Adipocyte (in vitro differentiated cells): ENCODE results near the gene WNT4.

Experiments used
- DNase-seq: peaks from one replicate; pipeline ENCODE4 v3.0.0-alpha.2; 2015; ENCODE audit warnings: low read depth
- H3K27me3 ChIP-seq: replicated peaks from 2 replicates; pipeline ENCODE4 v1.7.0; 2013; ENCODE audit warnings: mild to moderate bottlenecking, low read length, moderate library complexity; ENCODE audit not compliant: control insufficient read depth, insufficient read depth
- H3K36me3 ChIP-seq: 2 replicates; pipeline ENCODE4 v1.7.0; 2013; ENCODE audit warnings: low read length, mild to moderate bottlenecking, moderate library complexity; ENCODE audit not compliant: control insufficient read depth, insufficient read depth, severe bottlenecking
- H3K4me1 ChIP-seq: 2 replicates; pipeline ENCODE4 v1.7.0; 2013; ENCODE audit warnings: mild to moderate bottlenecking, low read length, moderate library complexity; ENCODE audit not compliant: control insufficient read depth, insufficient read depth
- H3K4me3 ChIP-seq: 2 replicates; pipeline ENCODE4 v1.7.0; 2013; ENCODE audit warnings: mild to moderate bottlenecking, low read length, moderate library complexity
- H3K9ac ChIP-seq: 2 replicates; pipeline ENCODE4 v1.7.0; 2013; ENCODE audit warnings: mild to moderate bottlenecking, low read length, moderate library complexity
- H3K9me3 ChIP-seq: 2 replicates; pipeline ENCODE4 v1.7.0; 2013; ENCODE audit warnings: mild to moderate bottlenecking, low read length, moderate library complexity; ENCODE audit not compliant: control insufficient read depth

WNT4 gene

GRCh38 chr1:22115286-22115685, 27.6 kb downstream of the WNT4 start:
- Histone ChIP-seq H3K9me3 (no peaks in the 10 kb centered on the region), H3K9ac (no peak overlapping the region), H3K36me3 (peaks cover 37% of the 10 kb centered on the region), H3K4me1 (peaks cover 19% of the 10 kb centered on the region), H3K27me3 (no peaks in the 10 kb centered on the region), H3K4me3 (no peak overlapping the region)
- no peak for DNase-seq

GRCh38 chr1:22114083-22115012, 28.5 kb downstream of the WNT4 start:
- Histone ChIP-seq H3K36me3 (peaks cover 36% of the 10 kb centered on the region), H3K27me3 (no peaks in the 10 kb centered on the region), H3K9ac (no peak overlapping the region), H3K4me3 (no peak overlapping the region), H3K9me3 (no peaks in the 10 kb centered on the region), H3K4me1 (peaks cover 19% of the 10 kb centered on the region)
- no peak for DNase-seq

DNA sequence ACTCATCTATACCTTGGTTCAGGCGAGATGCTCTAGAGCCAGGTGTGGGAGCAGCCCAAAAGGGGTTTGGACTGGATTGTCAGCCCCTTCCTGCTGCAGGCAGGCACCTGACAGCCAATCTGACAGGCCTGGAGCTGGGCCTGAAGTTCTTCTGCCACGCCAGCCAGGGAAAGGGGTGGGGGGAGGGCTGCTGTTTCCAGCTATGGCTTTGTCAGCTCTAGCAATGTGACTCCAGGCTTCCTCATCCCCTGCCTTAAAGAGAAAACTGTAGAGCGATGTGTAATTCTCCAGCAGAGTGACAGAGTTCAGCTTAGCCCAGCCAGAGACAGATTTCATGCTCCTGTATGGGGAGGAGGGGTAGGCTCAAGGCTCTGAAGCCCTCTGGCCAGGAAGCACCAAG, 30.3 kb downstream of the WNT4 start:
- Histone ChIP-seq H3K4me1 (peaks cover 28% of the 10 kb centered on the region), H3K36me3 (peaks cover 34% of the 10 kb centered on the region), H3K9me3 (no peaks in the 10 kb centered on the region), H3K27me3 (no peaks in the 10 kb centered on the region), H3K4me3 (no peak overlapping the region), H3K9ac (no peak overlapping the region)
- DNase-seq: no peak

- Histone ChIP-seq H3K9ac (no peak overlapping the region), H3K36me3 (peaks cover 34% of the 10 kb centered on the region), H3K9me3 (no peaks in the 10 kb centered on the region), H3K4me3 (no peak overlapping the region), H3K27me3 (no peaks in the 10 kb centered on the region), H3K4me1 (peaks cover 28% of the 10 kb centered on the region)
- DNase-seq: no peak
Observed at GRCh38 chr1:22111620-22112019, 31.3 kb downstream of the WNT4 start.

GRCh38 chr1:22111115-22111514, 31.8 kb downstream of the WNT4 start:
- H3K4me1 ChIP-seq: peaks cover 28% of the 10 kb centered on the region
- H3K27me3 ChIP-seq: no peaks in the 10 kb centered on the region
- no peak overlapping the region for H3K4me3 ChIP-seq
- peaks cover 34% of the 10 kb centered on the region for H3K36me3 ChIP-seq
- no peak for DNase-seq
- H3K9me3 ChIP-seq: no peaks in the 10 kb centered on the region
- H3K9ac ChIP-seq: no peak overlapping the region

GRCh38 chr1:22110016-22110415, 32.9 kb downstream of the WNT4 start:
- no peak overlapping the region for H3K9ac ChIP-seq
- peaks cover 28% of the 10 kb centered on the region for H3K4me1 ChIP-seq
- peaks cover 41% of the 10 kb centered on the region for H3K36me3 ChIP-seq
- no peak for DNase-seq
- H3K27me3 ChIP-seq: no peaks in the 10 kb centered on the region
- no peak overlapping the region for H3K4me3 ChIP-seq
- H3K9me3 ChIP-seq: no peaks in the 10 kb centered on the region

GRCh38 chr1:22108339-22109105, 34.4 kb downstream of the WNT4 start:
- no peaks in the 10 kb centered on the region for H3K27me3 ChIP-seq
- no peak overlapping the region for H3K9ac ChIP-seq
- no peaks in the 10 kb centered on the region for H3K9me3 ChIP-seq
- no peak for DNase-seq
- peaks cover 42% of the 10 kb centered on the region for H3K36me3 ChIP-seq
- no peak overlapping the region for H3K4me3 ChIP-seq
- H3K4me1 ChIP-seq: peaks cover 17% of the 10 kb centered on the region

DNA sequence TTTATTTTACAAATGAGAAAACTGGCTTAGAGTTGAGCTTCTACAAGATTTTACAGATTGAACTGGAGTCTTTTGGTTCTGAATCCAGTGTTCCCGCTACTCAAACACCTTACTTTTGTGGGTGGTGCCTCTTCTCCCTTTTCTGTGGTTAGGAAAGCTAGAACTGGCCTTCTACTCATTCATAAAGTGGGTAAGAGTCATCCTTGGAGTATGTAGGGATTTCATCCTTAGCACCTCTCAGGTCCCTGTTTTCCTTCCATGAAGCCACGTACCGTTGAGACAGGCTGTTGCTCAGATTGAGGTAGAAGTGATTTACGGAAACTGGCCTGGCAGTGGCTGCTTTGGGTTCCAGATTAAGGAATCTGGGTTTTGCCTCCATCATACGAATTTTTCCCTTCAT, 35.8 kb downstream of the WNT4 start:
- Histone ChIP-seq H3K27me3 (no peaks in the 10 kb centered on the region), H3K9ac (no peak overlapping the region), H3K9me3 (no peaks in the 10 kb centered on the region), H3K36me3 (peaks cover 42% of the 10 kb centered on the region), H3K4me1 (peaks cover 17% of the 10 kb centered on the region), H3K4me3 (no peak overlapping the region)
- no peak for DNase-seq

DNA sequence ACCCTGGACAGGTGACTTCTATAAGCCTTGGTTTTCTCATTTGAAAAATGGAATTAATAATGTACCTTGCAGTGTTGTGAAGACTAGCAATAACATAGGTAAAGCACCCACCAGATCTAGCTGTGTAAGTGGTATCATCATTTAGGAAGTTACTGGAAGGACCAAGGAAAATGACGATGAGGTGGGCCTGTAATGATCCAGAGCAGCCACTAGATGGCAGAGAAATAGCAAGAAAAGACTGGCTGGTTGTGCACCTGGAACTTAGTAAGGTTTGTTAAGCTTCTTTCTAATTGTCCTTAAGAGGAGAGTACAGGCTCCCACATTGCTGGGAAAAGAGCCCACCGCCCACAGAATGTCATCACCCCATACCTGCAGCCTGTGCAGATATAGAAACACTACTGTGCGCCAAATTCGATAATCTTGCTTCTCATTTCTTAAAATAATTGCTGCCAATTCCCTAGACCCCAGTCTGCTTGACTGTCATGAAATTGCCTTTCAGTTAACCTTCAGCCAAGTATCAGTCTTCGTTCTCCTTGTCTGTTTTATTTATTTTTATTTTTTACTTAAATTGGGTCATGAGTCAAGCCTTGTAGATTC, 37.2 kb downstream of the WNT4 start:
- Histone ChIP-seq H3K27me3 (no peaks in the 10 kb centered on the region), H3K4me3 (no peak overlapping the region), H3K4me1 (peaks cover 9% of the 10 kb centered on the region), H3K36me3 (peaks cover 44% of the 10 kb centered on the region), H3K9ac (no peak overlapping the region), H3K9me3 (no peaks in the 10 kb centered on the region)
- DNase-seq: peak; percentile 79

DNA sequence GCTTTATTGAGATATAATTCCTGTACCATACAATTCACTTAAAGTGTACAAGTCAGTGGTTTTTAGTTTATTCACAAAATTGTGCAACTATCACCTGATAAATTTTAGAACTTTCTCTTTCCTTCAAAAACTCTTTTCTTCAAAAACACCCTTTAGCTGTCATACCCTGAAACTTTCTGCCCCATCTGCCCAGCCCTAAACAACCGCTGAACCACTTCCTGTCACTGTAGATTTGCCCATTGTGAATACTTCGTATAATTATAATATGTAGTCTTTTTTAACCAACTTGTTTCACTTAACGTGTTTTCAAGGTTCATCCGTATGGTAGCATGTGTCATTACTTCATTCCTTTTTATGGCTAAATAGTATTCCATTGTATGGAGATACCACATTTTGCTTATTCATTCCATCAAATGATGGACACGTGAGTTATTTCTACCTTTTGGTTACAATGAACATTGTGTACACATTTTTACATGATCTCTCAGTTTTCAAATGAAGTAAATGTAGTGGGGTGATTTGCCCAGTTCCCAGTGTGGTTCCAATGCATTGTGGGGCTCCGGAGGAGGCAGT, 37.9 kb downstream of the WNT4 start:
- H3K4me3 ChIP-seq: no peak overlapping the region
- no peaks in the 10 kb centered on the region for H3K9me3 ChIP-seq
- H3K36me3 ChIP-seq: peaks cover 50% of the 10 kb centered on the region
- no peak overlapping the region for H3K9ac ChIP-seq
- DNase-seq: no peak
- H3K4me1 ChIP-seq: peaks cover 9% of the 10 kb centered on the region
- H3K27me3 ChIP-seq: no peaks in the 10 kb centered on the region

GRCh38 chr1:22104094-22104493, 38.8 kb downstream of the WNT4 start:
- Histone ChIP-seq H3K36me3 (peaks cover 52% of the 10 kb centered on the region), H3K9me3 (no peaks in the 10 kb centered on the region), H3K4me3 (no peak overlapping the region), H3K9ac (no peak overlapping the region), H3K4me1 (peaks cover 9% of the 10 kb centered on the region), H3K27me3 (no peaks in the 10 kb centered on the region)
- no peak for DNase-seq
